Stimulated activated CD8-positive, alpha-beta memory T cell treated with anti-CD3 and anti-CD28 coated beads, Interleukin-7, amount 100 ng/mL, for 1 hour (primary cell): Measurements from ENCODE around the gene GRIN3A.
"Not testable (repeated sequence)": the region's sequence is repeated elsewhere in the genome, so short reads cannot be mapped to it uniquely, and the experiment has no call there.

Experiments
- DNase-seq, 2 donors: peaks; one replicate each; pipeline ENCODE4 v3.0.0-alpha.2; 2020; ENCODE audit warnings: low read depth in 2 of 2

GRIN3A gene

DNA sequence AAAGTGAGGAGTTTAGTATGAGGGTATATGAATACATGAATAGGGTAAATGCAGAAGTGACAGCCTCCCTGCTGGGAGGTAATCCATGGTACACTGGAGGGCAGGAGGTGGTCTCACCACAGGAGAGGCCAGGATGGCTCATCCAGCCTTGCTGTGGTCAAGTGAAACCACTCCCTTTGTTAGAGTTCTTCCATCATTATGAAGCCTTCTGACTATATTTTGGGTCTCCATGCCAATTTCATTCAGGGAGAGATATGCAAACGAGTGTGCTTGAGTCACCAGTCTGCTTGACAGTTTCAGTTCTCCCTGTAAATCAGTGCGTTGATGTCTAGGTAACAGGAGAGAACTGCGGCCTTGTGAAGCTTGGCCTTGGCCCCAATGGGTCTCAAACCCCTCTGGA is 160.1 kb downstream of the GRIN3A start:
- DNase-seq: no peak

DNA sequence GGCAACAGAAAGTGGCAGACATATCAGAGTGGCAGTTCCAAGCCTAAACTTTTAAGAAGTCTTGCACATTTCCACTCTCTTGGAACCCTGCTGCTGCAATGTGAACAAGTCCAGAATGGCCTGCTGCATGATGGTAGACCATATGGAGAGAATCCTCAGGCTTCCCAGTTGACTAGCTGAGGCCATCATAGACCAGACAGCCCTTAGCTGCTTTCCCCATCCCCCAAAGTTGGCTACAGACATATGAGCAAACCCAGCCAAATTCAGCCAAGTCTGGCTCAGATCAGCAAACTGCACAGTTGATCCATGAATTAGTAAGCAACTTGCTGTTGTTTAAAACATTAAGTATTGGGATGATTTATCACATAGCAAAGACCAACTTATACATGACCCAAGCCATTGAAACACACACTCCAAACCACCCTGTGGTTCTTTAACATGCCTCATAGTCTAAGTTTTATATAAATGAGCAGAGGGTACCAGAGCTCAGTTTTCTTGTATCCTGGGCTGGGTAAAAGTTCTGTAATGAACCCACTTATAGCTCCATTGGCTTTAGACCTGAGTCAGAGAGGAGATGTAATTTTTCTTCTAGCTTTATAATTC is 163.6 kb downstream of the GRIN3A start:
- DNase-seq: no peak

DNA sequence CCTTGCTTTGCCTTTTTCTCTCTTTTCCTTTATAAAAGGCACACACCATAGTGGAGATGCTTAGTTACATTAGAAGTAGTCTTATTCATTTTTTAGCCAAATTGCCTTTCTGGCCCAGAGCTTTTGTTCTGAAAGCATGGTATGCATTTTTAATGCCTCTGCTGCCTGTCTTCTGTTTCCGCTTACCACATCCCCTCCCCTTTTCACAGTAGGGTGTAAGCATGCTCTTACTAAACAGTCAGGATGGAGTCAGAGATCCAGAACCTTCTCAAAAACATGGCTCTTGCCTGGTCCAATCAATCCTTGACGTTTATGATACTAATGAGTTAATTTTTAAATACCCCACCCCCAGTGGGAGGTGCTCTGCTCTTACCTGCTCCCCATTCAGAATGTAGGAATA is 166.1 kb downstream of the GRIN3A start:
- DNase-seq: no peak

DNA sequence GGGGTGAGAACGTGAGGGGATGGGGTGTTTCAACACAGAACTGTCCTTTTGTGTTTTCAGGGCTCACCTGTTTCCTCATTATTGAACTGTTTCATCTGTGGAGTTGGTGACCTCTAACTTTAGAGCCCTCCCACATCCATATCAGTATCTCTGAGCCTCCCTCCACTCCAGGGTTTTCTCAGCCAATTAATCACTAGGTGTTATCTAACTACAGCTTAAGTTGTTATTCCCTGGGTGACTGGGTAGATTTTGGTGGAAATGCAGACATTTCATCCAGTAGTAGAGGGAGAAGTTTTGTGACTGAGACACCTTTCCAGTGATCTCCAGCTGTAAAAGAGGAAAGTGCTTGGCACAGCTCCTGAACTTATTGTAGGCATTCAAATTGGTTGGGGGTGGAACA is 167.3 kb downstream of the GRIN3A start:
- DNase-seq: no peak

DNA sequence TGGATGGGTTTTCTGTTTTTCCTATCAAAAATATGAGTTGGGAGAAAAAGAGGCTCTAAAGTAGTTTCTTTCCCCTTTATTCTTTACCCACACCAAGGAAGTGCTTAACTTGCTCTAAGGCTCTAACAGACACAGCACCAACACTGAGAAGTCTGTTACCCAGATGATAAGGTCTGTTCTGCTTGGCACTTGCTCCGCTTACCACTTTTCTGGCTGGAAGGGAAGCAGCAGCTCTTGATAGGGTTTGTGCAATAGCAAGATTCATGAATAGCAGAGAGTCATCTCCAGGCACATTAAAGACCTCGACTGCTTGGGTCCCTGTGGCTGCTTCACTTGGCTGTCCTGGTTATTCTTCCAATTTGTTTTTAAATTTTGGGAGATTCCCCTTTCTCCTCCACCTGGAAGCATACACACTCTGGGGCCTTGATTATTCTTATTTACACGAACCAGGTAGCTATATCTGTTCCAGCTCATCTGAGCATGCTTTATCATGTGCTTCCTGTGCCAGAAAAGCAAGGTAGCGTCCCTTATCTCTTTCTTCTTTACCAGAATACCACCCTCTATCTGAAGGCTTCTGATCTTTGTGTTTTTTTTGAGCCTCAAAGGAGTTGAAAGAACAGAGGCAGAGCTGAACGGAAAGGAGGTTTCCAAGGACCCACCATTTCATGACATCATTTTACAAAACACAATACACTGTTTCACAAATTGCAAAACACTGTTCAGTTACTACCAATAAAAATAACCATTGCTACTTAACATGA is 168.5 kb downstream of the GRIN3A start:
- no peak for DNase-seq

DNA sequence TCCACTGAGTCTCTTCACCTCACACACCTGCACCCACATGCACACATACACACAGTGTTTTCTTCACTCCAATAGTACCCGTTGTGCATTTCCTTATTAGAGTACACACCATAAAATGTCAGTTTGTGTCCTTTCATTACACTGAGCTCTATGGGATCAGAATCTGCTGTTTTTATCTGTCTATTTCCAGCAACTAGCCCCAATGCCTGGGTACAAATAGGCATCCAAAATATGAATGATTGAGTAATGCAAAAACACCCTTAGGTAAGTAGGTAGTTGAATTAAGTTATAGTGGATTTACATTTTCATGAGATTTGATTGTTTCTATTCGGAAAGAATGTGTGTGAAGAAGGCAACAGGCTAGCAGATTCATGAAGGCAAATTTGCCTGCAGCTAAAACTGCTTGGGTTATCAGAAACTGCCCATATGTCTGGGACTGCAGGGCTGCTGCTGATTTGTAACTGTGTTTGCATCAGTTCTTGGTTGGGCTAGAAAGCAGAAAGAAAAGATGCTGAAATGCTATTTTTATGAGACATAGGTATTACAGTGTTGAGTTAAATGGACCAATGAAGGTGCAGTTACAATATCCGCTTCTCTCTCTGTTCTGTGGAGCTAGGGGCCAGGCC is 170.6 kb downstream of the GRIN3A start:
- no peak for DNase-seq

DNA sequence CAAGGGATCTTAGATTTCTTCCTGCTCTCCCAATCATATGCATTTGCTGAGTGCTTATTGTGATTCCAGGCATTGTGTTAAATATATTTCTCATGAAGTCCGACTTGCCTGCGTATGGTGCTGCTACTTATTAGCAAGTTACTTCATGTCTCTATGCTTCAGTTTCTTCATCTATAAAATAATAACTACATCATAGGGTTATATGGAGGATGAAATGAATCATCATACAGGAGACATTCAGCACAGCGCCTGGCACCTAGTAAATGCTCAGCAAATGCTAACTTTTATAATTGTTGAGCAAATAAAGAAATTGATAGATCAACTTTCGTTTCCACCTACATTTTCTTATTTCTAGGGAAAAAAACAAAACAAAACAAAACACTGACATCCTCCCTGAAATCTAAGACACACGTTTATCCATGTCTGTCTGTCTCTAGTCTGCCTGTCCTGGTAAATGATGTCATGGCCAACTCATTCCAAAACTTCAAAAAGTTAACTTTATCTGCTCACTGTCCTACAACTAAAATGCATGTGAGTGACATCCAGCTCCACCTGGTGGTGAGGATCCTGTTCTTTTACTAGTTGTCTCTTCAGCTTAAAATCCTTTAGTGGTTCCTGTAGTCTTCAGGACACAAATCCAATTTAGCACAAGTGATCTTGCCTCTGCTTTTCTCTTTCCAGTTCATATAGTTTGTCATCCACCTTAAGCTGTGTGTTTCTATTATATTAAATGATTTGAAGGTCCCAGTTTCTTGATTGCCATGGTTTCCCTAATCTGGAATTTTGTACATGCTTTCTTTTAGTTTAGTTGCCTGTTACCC is 171.3 kb downstream of the GRIN3A start:
- DNase-seq: no peak

DNA sequence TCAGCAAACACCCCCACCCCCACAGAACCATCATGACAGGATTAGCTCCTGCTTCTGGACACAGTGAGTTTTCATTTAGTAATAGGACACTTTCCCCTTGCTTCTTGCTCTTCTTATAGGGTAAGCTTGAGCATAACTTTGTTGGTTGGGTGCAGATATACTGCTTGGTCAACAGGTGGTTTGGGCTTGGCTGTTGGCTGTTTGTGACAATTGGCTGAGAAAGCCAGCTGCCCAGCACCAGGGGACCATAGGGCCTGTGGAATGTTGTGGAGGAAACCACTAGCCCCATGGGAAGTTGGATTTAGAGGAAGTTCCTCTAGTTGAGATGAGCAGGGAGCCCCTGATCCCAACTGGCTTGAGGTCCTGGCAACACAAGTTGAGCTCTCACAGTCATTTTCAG is 174.2 kb downstream of the GRIN3A start:
- no peak for DNase-seq

DNA sequence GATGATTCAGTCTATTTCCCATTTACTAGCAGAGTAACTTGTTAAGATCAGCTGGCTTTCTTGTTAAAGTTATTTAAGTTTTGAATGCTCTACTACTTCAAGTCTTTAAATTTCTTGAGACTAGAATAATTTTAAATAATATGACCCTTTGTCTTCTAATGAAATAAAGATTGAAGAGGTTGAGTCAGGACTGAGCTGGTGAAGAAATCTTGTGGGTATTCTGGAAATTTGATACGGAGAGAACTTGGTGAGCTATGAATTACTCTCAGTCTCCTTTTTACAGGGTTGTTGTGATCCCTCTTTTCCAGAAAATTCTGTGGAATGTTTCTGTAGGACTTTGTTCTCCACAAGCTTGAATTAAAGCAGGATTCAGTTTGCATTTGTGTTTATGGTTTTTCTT is 175.5 kb downstream of the GRIN3A start:
- DNase-seq: no peak

DNA sequence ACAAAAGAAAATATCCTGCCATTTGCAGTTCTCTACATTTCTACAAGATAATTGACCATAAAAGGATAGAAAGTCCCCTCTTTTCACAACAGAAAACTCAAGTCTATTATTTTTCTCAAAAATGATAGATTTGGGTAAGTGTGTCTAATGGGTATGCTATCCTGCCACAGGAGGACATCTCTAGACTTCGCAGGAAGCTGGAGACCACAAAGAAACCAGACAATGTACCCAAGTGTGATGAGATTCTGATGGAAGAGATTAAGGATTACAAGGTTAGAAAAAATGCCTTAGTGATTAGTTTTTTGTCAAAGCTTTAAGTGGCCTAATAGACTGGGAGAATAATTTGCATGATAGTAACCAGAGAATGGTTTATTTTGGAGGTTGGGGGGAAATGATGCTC is 176.7 kb downstream of the GRIN3A start:
- no peak for DNase-seq

DNA sequence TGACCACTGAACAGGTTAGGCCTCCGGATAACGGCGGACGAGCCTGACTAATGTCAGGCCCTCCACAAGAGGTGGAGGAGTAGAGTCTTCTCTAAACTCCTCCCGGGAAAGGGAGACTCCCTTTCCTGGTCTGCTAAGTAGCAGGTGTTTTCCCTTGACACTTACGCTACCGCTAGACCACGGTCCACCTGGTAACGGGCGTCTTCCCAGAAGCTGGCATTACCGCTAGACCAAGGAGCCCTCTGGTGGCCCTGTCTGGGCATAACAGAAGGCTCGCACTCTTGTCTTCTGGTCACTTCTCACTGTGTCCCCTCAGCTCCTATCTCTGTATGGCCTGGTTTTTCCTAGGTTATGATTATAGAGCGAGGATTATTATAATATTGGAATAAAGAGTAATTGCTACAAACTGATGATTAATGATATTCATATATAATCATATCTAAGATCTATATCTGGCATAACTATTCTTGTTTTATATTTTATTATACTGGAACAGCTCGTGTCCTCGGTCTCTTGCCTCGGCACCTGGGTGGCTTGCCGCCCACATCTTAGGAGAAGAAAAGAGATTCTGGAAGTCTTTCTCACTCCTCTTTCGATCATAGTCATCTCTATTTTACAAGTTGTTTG is 188.9 kb downstream of the GRIN3A start:
- DNase-seq: not testable (repeated sequence)

DNA sequence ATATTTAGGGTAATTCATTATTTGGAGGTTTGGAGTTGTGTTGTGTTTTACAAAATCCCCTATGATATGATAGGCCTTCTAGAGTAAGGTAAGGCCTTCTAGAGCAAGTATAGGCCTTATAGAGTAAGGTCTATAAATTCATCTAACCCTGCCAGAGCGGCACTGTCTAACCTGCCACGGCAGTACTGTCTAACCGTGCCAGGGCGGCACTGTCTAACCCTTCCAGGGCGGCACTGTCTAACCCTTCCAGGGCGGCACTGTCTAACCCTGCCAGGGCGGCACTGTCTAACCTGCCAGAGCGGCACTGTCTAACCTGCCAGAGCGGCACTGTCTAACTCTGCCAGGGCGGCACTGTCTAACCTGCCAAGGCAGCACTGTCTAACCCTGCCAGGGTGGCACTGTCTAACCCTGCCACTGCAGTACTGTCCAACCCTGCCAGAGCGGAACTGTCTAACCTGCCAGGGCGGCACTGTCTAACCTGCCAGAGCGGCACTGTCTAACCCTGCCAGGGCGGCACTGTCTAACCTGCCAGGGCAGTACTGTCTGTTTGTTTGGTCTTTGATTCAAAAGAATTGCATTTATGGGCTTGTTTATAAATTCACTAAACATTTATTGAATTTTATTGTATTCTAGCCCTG is 195.2 kb downstream of the GRIN3A start:
- no peak for DNase-seq

DNA sequence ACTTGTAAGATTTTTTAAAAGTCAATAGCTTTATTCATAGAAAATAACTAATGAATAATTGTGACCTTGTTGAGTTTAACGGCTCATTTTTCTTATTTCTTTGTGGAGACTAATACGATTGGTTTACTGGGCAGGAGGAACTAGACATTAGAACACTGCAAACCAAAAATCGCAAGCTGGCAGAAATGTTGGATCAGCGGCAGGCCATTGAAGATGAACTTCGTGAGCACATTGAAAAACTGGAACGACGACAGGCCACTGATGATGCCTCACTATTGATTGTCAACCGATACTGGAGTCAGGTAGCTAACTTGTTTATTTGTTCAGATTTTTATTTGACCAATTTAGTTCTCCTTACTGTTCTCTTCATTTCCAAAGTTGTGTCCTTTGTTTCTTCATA is 198.4 kb downstream of the GRIN3A start:
- no peak for DNase-seq

DNA sequence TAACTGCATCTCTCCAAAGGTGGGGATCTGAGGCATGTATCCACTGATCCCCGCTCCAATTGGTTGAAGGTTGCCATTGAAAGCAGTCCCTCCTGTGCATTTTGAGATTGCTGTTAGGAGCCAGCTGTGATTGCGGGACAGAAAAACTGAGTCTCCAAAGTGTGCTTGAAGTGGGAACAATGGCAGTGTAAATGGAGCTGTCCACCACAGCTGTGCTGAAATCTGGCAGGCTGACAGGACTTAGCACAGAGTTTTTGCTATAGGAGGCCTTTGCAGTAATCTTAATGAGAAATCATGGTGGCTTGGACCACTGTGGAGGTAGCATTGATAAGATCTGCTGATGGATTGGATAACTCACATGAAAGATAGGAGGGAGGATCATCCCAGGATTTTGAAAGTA is 201.5 kb downstream of the GRIN3A start:
- no peak for DNase-seq

DNA sequence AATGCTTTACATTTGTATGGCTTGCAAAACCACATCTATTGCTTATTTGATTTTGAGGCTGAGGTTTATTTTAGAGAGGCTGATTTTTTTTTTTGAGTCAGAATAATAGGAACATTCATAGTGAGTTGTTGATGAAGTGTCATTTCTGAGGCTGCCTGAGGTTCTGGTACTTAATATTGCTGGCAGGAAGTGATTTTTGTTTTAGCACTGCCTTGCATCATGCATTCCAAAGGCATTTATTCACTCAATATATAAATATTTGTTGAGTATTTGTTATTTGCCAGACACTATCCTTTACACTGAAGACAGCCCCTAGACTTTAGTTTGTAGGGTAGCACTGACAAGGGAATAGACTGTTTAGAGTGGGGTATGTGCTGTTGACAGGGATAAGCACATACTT is 202.1 kb downstream of the GRIN3A start:
- DNase-seq: no peak

DNA sequence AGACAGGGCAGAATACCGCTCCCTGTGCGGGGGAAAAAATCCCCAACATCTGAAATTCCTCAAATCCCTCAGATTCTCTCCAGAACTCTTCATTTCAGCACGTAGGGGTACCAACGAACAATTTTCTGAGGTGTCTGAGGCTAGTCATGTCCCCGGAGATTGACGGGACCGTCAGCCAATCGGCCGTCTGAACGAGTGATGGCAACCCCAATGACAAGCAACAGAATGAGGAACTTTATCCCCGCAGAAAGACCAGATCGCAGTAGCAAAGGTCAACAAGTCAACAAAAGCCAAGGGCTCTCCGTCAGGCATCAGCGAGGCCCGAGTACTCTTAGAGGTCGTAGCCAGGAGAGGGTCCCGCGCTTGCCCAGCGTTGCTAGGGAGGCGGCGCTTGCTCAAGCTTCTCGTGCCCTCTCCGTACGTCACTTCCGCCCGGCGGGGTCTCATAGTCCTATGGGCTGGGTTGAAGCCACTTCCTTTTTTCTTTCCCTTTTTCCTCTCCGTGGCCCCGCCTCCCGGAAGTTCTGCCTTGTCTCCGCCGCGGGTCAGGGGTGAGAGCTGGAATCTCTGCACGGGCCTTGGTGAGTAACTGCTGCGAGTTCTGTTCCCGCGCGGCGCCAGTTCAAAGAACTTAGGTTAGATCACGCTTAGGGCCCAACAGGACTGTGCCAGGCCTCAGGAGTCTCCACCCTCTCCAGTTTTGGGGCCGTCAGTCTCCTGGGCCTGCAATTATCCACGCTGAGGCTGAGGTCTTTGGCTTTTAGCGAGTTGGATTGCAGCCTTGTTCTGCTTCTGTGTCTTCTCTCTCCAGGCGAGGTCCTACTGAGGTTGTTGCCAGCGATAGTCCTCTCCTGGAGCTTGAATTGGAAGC is 204.9 kb downstream of the GRIN3A start, which contains the start of gene RNF20:
TSS of gene RNF20 (plus strand) at position 520 of the 871 bp plus-strand sequence. CDS start 1,571 bp downstream, outside the sequence.
- peak; percentile 96 to 99 for DNase-seq

DNA sequence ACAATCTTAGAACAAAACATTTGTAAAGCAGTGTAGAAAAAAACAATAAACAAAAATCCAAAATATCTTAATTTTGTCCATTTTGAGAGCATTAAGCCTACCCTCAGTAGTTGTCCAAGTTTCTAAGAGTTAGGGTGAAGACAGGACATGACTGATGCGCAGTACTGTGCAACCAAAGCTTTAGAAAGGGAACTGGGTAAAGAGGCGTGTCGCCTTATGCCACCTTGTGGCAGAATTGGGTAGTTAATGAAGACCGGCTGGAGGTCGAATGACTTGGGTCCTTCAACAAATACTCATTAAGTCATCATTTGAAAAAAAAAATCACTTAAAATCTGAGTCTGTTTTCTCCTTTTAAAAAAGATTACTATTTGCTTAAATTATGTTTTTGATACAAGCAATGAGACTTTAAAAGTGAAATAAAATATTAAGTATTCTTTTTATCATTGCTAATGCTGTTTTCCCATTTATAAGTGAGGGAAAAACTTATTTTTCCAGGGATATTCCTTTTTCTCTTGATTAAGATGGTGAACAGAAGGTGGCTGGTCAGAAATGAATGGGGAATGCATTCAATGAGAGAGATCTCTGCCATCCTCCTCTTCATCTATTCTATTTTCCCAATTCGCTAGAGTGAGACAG is 208.3 kb downstream of the GRIN3A start:
- DNase-seq: peak; percentile 37 to 43

DNA sequence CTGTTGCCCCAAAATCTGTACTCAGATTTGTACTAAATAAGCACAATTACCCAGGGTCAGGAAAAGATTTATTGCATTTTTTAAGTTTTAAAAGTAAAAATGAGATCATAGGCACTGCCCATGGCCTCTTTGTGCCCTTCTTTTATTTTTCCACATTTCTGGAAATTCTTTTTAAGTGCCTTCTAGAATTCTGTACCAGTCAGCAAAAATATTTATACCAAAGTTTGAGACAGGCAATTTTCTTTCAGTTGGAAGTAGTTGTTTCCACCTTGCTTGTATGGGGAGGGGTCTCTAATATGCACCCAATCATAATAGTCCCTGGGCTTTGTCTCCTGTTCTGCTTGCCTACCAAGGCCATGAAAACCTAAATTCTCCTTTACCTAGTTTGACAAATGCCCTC is 210.4 kb downstream of the GRIN3A start:
- DNase-seq: no peak

DNA sequence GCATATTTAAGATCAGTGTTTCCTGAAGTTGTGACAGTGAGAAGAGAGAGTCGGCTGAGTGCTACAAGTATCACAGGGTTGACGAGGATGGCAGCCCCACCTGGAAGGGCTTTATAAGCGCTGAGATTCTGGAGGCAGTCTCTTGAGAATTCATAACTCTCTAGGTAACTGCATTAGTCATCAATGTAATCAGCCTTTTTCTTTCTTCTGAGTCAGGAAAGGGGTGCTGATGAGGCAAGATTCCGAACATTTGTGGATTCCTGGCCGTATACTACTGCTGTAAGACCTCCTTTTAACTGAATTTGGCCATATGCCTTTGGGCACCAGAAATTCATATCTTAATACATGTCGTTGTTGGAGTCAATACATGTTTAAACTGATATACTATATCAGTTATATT is 211.4 kb downstream of the GRIN3A start:
- no peak for DNase-seq

DNA sequence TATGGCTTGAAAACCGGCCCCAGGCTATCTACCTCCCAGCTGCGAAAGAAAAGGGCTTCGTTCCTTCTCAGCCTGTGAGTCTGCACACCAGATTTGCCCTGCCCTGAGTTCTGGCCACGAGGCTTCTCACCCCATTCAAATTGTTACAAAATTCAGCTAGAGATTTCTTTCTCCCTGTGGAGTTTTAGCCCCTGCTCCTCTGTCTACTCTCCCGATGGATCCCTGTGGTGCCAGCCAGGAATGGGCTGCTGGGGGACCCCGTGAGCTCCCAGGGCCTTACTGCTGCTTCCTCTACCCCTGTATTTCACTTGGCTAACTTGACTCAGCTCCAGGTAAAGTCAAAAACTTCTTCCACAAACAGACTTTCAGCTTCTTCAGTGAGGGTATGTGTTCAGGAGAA is 214.1 kb downstream of the GRIN3A start:
- no peak for DNase-seq
